Epidermal melanocyte (primary cell): ENCODE measurements around the gene BSND.
"Not testable (repeated sequence)": the region's sequence is repeated elsewhere in the genome, so short reads cannot be mapped to it uniquely, and the experiment has no call there.

ENCODE experiments used
- DNase-seq: peaks from one replicate; pipeline ENCODE4 v3.0.0; 2011; ENCODE audit warnings: low spot score; ENCODE audit not compliant: insufficient read length

The BSND gene

DNA sequence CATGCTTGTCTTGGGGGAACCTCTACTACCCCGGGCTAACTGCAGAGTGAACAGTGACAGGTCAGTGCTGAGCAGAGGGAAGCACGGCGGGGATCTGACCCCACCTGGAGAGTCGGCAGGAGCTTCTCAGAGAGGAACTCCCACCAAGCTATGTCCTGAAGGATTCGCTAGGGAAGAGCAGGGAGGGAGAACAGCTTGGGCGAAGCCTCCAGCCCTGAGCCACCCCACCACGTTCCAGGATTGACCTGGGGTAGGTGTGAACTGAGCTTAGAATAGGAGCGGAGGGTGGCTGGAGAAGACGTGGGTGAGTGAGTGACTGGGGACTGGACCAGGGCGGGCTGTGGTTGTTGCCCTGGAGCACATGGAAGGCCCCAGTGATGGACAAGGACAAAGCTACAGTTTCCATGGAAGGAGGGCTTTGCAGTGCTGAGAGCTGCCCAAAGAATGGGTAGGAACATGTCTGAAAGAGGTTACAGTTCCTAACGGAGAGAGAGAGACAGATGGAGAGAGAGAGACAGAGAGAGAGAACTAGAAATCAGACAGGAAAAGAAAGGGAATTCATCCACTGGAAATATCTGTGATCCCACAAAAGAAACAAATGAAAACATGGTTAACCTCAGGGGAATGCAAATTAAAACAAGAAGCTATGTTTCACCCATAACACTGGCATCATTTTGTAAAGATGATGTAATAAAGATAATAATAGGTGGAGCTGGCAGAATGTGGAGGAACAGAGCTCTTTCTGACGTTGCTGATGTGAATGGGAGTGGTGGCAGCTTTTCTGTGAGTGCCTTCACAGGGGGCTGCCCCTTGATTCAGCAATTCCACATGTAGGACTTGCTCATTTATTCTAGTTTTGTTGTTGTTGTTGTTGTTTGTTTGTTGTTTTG lies 17.2 kb downstream of the BSND start:
- DNase-seq = no peak

GRCh38 chr1:55018395-55018794 lies 19.7 kb downstream of the BSND start:
- no peak for DNase-seq

DNA sequence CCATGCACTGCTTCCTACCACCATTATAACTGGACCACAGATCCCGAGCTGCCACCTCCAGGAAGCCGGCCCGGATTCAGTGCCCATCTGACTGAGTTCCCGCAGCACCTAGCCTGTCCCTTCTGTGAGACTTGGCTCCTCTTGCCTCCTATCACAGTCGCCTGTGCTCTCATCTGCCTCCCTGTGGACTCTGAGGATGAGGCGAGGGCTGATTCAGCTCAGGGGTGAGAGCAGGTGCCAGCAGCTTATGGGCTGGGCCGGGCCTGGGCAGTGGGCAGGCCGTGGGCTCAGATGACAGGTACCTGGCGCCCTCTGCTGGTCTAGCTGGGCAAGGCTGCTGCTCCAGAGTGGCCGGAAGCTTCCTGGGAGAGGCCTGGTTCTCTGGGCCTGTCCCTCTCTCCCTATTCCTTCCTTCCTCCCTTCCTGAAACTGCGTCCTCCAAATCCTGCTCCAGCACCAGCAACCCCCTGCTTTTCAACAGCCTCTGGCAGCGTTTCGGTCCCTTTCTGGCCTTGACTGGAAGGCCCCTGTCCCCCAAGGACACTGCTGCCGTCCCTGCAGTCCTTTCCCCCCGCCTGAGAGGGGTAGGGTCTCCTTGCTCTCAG lies 23.3 kb downstream of the BSND start:
- peak; percentile 75 for DNase-seq

- not testable (repeated sequence) for DNase-seq
Observed at GRCh38 chr1:55024163-55024562, 25.4 kb downstream of the BSND start.

DNA sequence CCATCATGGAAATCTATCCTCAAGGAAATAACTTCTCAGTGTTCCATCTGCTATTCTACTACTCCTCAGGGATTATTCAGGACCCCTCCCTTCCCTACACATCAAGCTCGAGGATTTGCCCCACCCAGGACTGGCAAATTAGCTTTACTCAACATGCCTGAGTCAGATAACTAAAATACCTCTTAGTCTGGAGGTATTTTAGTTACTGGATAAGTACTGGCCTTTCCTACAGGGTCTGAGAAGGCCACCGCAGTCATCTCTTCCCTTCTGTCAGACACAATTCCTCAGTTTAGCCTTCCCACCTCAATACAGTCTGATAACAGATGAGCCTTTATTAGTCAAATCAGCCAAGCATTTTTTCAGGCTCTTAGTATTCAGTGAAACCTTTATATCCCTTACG lies 27.9 kb downstream of the BSND start:
- DNase-seq = not testable (repeated sequence)

DNA sequence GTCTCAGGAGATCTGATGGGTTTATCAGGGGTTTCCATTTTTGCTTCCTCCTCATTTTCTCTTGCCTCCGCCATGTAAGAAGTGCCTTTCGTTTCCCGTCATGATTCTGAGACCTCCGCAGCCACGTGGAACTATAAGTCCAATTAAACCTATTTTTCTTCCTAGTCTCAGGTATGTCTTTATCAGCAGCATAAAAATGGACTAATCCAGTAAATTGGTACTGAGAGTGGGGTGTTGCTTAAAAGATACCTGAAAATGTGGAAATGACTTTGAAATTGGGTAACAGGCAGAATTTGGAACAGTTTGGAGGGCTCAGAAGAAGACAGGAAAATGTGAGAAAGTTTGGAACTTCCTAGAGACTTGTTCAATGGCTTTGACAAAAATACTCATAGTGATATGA lies 32.4 kb downstream of the BSND start:
- not testable (repeated sequence) for DNase-seq

- no peak for DNase-seq
Observed at GRCh38 chr1:55033265-55033614, 34.5 kb downstream of the BSND start.

- no peak for DNase-seq
Observed at GRCh38 chr1:55034476-55035133, 35.9 kb downstream of the BSND start.

DNA sequence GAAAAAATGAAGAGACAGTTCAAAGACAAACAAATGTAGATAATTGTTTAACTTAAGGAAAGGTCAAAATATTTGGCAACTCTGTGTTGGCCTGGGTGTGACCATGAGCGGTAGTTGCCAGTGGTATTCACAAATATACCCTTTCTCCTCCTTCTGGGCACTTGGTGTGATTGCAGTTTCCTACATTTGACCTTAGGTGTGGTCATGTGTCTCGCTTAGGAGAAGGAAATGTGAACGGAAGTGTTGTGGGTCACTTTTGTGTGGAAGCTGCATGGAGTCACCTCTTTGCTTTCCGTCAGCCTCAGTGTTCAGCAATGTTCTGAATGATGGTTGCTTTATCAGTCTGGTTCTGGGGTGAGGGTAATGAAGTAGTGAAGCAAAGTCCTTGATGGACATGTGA lies 37.2 kb downstream of the BSND start:
- no peak for DNase-seq

DNA sequence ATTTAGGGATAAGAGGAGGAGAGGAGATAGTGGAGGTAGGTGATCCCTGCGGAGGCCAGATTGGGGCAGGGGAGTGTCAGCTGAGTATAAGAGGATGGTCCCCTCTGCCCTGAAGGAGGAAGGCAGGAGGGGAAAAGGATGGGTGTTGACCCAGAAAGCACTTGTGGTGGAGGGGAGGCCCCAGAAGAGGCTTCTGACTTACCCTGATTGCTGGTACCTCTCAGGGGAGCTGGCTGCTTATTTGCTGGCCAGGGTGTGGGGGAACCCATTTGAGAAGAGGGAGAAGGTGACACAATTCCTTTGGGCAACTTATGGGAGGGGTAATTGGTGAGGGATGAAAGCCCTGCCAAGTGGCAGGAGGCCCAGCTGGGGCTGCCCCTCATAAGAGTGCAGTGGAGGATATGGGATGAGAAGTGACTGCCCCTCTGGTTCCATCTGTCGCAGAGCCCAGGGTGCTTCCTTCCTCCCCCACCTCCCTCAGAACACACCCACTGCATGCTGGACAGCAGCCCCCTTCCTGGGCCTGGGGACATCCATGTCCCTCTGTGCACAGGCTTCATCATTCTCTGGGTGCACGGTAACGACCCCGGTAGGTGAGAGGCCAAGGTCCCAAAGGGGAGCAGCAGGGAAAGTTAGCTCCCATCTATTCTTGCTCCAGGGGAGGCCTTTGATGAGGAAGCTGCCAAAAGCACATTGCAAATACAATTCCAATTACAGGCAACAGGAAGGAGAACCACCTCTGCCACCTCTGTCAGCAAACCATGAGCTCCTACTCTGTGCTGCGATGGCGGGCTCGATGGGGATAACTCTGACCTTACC lies 39.2 kb downstream of the BSND start:
- no peak for DNase-seq

- DNase-seq = no peak
Observed at GRCh38 chr1:55038552-55038838, 39.8 kb downstream of the BSND start.

- DNase-seq = no peak
Observed at GRCh38 chr1:55038974-55039341, 40.2 kb downstream of the BSND start.

DNA sequence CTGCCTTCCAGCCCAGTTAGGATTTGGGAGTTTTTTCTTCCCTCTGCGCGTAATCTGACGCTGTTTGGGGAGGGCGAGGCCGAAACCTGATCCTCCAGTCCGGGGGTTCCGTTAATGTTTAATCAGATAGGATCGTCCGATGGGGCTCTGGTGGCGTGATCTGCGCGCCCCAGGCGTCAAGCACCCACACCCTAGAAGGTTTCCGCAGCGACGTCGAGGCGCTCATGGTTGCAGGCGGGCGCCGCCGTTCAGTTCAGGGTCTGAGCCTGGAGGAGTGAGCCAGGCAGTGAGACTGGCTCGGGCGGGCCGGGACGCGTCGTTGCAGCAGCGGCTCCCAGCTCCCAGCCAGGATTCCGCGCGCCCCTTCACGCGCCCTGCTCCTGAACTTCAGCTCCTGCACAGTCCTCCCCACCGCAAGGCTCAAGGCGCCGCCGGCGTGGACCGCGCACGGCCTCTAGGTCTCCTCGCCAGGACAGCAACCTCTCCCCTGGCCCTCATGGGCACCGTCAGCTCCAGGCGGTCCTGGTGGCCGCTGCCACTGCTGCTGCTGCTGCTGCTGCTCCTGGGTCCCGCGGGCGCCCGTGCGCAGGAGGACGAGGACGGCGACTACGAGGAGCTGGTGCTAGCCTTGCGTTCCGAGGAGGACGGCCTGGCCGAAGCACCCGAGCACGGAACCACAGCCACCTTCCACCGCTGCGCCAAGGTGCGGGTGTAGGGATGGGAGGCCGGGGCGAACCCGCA lies 40.8 kb downstream of the BSND start, which contains the start of gene PCSK9:
Gene PCSK9 (plus strand): TSS at position 207 of the 741 bp plus-strand sequence. CDS start 290 bp downstream, at position 497.
- no peak for DNase-seq

GRCh38 chr1:55040083-55040932 lies 41.6 kb downstream of the BSND start:
- DNase-seq = no peak

DNA sequence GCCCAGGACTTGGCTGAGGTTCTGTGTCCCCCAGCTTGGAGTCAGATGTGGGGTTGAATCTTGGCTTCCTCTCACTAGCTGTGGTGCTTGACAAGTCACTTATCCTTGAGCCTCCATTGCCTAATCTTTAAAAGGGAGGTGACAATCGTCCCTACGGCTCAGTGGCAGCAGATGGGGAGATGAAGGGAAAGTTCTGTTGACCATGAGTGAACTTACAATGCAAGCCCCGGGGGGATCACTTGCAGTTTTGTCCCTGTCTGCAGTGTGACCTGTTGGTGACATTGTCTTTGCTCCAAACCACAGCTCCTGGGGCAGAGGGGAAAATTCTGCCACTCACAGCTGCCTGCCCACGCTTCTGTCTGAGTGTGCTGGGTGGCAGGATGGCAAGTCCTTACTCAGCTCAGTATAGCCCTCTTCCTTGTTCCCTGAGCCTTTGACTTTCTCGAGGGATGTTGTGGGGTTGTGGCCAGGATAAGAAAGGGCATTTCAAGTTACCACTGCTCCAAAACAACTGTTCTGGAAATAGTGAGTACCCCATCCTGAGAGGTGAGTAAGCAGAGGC lies 42.3 kb downstream of the BSND start:
- no peak for DNase-seq

- no peak for DNase-seq
Observed at GRCh38 chr1:55041613-55042012, 42.9 kb downstream of the BSND start.

- no peak for DNase-seq
Observed at GRCh38 chr1:55043011-55043410, 44.3 kb downstream of the BSND start.

- no peak for DNase-seq
Observed at GRCh38 chr1:55043726-55044125, 45.0 kb downstream of the BSND start.

DNA sequence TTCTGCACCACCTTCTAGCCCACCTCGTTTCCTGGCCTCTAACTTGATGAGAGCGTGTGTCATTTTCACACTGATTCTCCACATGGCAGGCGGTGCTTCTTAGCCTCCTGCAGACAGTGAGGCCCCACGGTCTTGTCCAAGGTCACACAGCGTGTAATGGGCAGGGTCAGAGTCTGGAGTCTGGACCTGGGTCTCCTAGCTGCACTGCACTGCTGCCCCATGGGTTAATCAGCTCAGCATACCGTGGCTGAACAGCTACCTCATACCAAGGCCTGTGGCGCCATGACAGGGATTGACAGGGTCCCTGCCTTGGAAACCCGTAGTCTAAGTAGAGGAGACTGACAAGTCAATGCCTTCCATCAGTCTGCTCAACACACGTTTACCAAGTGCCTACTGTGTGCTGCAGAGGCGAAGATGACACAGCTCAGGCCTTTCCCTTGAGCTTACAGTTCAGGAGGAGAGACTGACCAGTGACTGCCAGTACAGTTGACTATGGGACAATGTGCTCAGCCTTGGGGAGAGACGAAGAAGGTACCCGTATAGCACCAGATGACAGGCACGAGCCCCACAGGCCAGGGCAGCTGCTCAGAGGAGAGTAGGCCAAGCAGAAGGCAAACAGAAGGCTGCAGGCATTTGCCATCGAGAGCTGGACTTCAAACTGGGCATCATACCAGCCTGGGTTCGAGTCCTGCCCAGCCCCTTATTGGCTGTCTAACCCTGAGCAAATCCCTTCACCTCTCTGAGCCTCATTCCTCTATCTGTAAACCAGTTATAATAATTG lies 46.1 kb downstream of the BSND start:
- DNase-seq = no peak
